ENCODE measurements around the gene ELAPOR1. TPM values are rescaled to one million over a fixed set of nuclear protein-coding genes. Genes with fewer than 3 reads are reported as not detected.

The ELAPOR1 gene, protein sequence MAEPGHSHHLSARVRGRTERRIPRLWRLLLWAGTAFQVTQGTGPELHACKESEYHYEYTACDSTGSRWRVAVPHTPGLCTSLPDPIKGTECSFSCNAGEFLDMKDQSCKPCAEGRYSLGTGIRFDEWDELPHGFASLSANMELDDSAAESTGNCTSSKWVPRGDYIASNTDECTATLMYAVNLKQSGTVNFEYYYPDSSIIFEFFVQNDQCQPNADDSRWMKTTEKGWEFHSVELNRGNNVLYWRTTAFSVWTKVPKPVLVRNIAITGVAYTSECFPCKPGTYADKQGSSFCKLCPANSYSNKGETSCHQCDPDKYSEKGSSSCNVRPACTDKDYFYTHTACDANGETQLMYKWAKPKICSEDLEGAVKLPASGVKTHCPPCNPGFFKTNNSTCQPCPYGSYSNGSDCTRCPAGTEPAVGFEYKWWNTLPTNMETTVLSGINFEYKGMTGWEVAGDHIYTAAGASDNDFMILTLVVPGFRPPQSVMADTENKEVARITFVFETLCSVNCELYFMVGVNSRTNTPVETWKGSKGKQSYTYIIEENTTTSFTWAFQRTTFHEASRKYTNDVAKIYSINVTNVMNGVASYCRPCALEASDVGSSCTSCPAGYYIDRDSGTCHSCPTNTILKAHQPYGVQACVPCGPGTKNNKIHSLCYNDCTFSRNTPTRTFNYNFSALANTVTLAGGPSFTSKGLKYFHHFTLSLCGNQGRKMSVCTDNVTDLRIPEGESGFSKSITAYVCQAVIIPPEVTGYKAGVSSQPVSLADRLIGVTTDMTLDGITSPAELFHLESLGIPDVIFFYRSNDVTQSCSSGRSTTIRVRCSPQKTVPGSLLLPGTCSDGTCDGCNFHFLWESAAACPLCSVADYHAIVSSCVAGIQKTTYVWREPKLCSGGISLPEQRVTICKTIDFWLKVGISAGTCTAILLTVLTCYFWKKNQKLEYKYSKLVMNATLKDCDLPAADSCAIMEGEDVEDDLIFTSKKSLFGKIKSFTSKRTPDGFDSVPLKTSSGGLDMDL
- under 0.01 and 0.37 TPM in 2 replicates for total RNA-seq

- DNase-seq, result no peak
Measured at GRCh38 chr1:109113590-109114341, at the start of gene ELAPOR1. TSS of gene ELAPOR1 (plus strand) at chr1:109114115. CDS start at chr1:109114184, 69 bp downstream.

GRCh38 chr1:109065137-109065536 lies 48.8 kb upstream of the ELAPOR1 start:
- DNase-seq, result no peak

DNA sequence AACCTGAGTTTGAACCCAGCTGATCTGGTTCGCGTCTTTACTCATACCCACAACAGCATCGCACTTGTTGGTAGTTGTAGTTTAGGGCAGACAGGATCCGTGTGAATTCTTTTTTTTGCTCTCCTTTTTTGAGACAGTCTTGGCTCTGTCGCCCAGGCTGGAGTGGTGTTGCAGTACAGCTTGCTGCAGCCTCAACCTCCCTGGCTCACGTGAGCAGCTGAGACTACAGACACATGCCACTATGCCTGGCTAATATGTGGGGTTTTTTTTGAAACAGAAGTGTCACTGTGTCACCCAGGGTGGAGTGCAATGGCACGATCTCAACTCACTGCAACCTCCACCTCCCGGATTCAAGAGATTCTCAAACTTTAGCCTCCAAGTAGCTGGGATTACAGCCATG lies 46.0 kb upstream of the ELAPOR1 start:
- DNase-seq, result no peak

GRCh38 chr1:109069294-109069693 lies 44.6 kb upstream of the ELAPOR1 start:
- DNase-seq, result no peak

- peak; percentile 97 for DNase-seq
Measured at GRCh38 chr1:109075531-109076490, 38.1 kb upstream of the ELAPOR1 start, which contains the start of gene TAF13. TSS of gene TAF13 (minus strand) at chr1:109076003. CDS start at chr1:109075947, 56 bp downstream.

DNA sequence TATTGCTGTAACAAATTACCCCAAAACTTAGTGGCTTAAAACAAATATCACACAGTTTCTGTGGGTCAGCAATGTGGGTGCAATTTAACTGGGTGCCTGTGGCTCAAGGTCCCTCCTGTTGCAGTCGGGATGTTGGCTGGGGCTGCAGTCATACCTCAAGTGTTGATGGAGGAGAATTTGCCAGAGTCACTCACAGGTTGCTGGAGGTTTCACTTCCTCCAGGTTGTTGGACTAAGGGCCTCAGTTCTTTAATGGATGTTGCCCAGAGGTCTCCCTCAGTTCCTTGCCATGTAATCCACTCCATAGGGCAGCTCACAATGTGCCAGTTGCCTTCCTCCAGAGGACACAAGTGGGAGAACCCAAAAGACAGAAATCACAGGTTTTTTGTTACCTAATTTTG lies 35.6 kb upstream of the ELAPOR1 start:
- no peak for DNase-seq

DNA sequence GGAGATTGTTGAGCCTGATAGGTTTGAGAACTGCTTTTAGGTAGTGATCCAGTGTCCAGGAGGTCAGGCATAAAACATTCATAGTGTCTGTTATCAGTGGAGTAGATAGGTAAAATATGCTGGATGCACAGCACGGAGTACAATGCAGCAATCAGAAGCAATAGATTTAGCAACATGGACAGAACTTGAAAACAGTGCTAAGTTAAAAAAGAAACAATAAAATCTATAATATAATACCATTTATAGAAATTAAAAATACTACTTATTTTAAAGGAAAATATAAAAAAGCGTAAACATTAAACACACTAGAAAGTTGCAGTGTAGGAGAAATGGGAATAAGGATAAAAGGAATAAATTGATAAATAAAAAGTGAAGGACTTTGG lies 34.7 kb upstream of the ELAPOR1 start:
- DNase-seq, result no peak

GRCh38 chr1:109080441-109081082 lies 33.4 kb upstream of the ELAPOR1 start:
- no peak for DNase-seq

DNA sequence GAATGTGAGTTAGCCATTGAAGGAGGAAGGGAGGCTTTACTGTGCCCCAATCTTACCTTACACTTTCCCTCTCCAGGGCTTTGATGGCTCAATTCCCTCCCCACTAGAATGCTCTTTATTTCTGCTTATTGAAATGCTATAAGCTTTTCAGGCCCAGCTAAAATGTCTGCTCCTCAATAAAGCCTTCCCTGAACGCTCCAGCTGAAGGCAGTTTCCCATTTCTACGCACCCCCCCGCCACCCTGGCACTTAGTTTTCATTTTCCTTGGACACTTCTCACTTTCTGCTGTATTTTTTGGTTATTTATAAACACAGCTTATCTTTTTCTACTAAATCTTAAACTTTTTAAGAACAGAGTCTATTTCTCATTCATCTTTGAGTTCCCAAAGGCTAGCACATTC lies 30.4 kb upstream of the ELAPOR1 start:
- no peak for DNase-seq

DNA sequence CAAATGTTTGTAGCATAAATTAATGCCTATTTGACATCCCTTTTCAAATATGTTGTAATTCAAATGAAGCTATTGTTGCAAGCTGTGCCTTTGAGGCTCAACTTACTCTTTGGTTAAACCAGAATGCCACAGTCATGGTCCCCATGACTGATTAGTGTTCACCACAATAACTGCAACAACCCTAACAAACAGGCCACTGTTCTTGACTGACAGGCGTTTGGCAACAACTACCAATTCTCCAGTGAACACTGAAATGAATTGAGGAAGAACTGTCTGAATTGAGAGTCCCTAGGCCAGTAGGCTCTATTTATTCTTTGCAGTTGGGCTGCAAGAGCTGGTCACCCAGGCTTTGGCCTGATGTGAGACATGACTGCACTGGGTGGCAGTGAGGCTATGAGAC lies 30.0 kb upstream of the ELAPOR1 start:
- DNase-seq, result no peak

GRCh38 chr1:109084563-109085517 lies 29.1 kb upstream of the ELAPOR1 start:
- DNase-seq, result no peak

DNA sequence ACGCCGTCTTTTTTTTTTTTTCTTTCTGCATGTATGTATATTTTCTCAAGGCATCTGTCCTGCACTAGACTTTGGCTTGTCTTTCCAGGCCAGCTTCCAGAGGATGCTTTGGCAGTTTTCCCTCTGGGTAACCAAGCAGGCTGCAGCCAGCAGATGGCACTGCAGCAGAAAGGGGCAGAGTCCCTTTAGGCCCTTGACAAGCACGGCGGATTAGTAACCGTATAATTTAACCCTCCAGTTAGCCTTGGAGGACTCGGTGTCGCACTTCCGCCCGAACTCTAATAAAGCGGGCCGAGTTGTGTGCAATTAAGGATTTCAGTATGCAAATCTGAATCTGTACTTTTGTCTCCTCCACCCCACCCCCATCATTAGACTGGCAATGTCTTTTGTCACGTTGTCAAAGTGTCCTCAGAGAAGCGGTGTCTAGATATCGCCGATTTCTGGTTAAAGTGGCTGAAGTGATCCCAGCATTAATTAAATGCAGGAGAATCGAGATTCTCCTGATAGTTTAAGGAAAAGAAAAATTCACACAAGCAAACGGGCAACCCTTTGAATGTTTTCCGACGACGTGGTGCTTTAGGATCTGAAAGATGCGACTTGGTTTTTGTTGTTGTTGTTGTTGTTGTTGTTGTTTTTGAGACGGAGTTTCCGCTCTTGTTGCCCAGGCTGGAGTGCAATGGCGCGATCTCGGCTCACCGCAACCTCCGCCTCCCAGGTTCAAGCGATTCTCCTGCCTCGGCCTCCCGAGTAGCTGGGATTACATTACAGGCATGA lies 24.5 kb upstream of the ELAPOR1 start:
- DNase-seq, result peak; percentile 72

DNA sequence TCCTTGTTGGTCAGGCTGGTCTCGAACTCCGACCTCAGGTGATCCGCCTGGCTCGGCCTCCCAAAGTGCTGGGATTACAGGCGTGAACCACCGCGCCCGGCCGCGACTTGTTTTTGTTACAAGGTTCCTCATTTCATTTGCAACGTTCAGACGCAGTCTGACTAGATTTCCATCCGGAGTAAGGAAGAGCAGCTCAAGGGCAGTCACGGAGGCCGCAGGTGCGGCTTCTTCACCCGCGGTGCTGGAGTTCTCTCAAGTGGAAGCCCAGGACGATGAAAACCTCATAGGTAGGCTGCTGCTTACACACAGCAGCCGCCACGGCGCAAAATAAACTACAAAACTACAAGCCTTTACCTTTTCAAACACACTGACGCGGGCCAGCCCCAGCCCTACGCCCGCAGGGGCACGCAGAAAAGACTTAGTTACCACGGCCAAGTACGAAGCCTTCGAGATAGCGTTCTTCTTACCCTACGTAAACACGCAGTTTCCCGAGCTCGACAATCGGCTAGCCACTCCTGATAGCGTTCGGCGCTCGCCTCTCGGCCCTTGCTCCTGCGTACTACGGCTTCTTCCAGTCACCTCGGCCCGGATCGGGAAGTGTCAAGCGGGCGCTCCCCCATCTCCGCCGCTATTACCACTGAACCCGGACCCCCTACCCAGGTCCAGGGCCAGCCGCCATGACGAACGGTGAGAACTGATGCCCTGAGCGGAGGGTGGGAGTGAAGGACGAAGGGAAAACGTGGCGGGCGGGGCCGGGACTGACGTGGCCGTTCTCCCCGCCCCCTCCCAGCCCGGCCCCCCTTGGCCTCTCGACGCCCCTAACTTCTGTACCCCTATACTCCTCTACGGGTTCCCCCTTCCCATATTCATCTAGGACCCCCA lies 23.5 kb upstream of the ELAPOR1 start, which contains the start of gene TMEM167B:
TMEM167B (plus strand) TSS at position 569 of the 882 bp plus-strand sequence; CDS start at position 678, 109 bp downstream.
- peak; percentile 98 for DNase-seq

DNA sequence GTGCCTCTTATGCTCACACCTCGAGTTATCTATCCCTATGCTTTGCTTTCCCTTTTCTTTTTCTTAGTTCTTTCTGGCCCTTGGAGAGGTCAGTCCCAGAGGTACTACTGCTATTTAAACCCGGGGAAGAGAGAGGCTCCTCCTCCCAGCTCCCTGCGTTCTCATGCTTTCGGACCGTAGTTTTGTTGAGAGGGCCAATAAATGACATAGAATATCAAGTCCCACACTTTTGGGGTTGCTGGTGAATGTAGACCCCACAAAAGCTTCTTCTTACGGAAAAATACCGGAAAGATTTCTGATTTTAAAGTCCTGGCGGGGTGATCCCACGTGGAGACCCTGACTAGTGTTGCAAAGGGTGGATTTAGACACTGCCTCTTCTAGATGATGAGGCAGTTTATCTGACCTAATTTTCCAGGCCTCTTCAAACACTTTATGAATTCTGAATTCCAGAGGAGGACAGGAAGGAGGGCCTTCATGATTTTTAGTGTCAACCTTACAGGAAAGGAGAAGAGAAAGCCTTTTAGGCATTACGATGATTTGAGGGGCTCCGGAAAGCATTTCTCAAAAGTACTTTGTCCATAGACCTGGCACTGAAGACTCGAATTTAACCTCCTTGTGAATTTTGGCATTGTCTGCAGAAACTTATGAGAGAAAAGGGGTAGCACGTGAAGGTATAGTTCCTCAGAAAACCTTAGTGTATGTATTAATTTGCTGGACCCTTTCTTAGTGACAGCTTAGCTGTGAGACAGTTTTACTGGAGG lies 22.7 kb upstream of the ELAPOR1 start:
- DNase-seq, result peak; percentile 58

DNA sequence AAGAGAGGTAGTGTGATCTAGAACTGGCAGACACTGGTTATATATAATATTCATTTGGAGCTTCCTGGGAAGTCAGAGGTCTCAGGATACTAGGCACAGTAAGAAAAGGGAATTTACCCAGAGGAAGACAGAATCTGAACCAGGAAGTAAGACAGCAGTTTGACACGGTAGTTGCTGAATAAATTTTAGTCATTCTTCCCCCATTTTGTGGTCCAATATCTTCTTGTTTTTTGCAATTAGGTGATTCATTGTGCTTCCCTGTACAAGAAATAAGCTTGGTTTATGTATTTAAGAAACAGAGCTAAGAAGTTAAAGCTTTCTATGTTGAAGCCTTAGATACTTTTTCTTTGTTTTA lies 22.1 kb upstream of the ELAPOR1 start:
- DNase-seq, result peak; percentile 44

GRCh38 chr1:109094377-109094803 lies 19.5 kb upstream of the ELAPOR1 start:
- DNase-seq, result no peak

GRCh38 chr1:109094871-109095270 lies 19.0 kb upstream of the ELAPOR1 start:
- DNase-seq, result no peak
